Measurements from ENCODE around the gene ZBTB20. TPM values are rescaled to one million over a fixed set of nuclear protein-coding genes. Genes with fewer than 3 reads are reported as not detected.

Gene ZBTB20
- total and polyA plus RNA-seq, 2 donors (not counting 1 experiment from before 2014, with no cell fraction given), result 4.0 to 123 TPM

DNA sequence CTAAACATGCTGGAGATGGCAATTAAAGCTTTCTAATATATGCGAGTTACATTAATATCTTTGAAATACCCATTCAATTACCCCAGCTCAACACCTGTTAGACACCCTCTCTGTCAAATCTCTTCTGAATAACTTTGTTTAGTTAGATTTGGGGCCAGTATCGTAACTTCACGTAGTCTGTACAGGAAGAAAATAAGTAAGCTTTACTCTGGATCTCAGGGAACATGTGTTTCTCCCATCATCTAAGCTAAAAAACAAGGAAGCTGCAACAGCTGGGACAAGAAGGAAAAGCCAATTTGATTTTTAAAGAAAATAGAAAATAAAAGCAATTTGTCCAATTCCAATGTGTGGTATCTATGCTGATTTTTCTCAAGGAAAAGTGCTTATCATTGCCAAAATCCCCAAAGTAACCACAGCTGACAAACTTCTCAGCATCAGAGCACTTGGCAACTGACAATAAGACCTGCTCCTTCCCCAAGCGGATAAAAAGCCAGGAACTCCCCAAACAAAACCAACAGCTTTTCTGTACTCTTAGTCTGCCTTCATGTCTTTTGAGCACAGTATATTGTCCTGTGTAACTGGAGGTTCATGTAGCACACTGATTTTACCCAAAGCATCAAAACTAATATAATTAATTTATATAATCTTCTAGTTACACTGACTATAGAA is 279.1 kb downstream of the ZBTB20 start:
- Histone ChIP-seq H3K9ac (ENCODE audit: low read length) (no peak overlapping the region), H3K4me2 (replicated peaks; ENCODE audit: low read depth, low read length, poor library complexity, severe bottlenecking) (no peak overlapping the region), H3K79me2 (ENCODE audit: control insufficient read depth, insufficient read depth, low read length) (no peaks in the 10 kb centered on the region), H3K36me3 (replicated peaks in 1 of 2; ENCODE audit: control extremely low read depth in 1 of 2, control insufficient read depth in 1 of 2, extremely low read depth in 1 of 2, insufficient read depth in 2 of 2, low read length in 1 of 2) (no peaks in the 10 kb centered on the region), H3K4me1 (ENCODE audit: control insufficient read depth in 2 of 2, insufficient read depth in 2 of 2, low read length in 2 of 2) (peaks cover 0 to 12% of the 10 kb centered on the region in 2 donors), H4K20me1 (ENCODE audit: control insufficient read depth, insufficient read depth, low read length, poor library complexity, severe bottlenecking) (no peaks in the 10 kb centered on the region), H3K27me3 (replicated peaks in 1 of 4; ENCODE audit: control extremely low read depth in 1 of 4, control insufficient read depth in 3 of 4, insufficient read depth in 4 of 4, low read length in 3 of 4) (no peaks in the 10 kb centered on the region), H3K9me3 (ENCODE audit: control extremely low read depth in 1 of 3, control insufficient read depth in 2 of 3, insufficient read depth in 1 of 3, low read length in 2 of 3) (no peaks in the 10 kb centered on the region), H2AFZ (ENCODE audit: insufficient read depth, low read depth, low read length, poor library complexity, severe bottlenecking) (no peak overlapping the region), H3K4me3 (ENCODE audit: control extremely low read depth in 1 of 5, extremely low read depth in 1 of 5, insufficient read depth in 1 of 5, low read depth in 2 of 5, low read length in 4 of 5) (no peak overlapping the region), H3K27ac (ENCODE audit: low read length in 2 of 2) (no peak overlapping the region)
- POLR2A ChIA-PET, result no interaction called here
- intact Hi-C loops (cut with micrococcal nuclease), result no loop called here
- Mint-ChIP-seq H3K27ac (no peak overlapping the region), H3K4me3 (no peak overlapping the region), H3K9me3 (ENCODE audit: insufficient read depth) (no peaks in the 10 kb centered on the region), H3K27me3 (no peaks in the 10 kb centered on the region), H3K4me1 (peaks cover 22% of the 10 kb centered on the region)
- ATAC-seq (ENCODE audit: low read depth) (no peak), DNase-seq (no peak)
- no CpG with 5 or more reads among the region's 4 CpGs for WGBS (ENCODE audit: insufficient coverage)
- TF ChIP-seq, protein P1, sequence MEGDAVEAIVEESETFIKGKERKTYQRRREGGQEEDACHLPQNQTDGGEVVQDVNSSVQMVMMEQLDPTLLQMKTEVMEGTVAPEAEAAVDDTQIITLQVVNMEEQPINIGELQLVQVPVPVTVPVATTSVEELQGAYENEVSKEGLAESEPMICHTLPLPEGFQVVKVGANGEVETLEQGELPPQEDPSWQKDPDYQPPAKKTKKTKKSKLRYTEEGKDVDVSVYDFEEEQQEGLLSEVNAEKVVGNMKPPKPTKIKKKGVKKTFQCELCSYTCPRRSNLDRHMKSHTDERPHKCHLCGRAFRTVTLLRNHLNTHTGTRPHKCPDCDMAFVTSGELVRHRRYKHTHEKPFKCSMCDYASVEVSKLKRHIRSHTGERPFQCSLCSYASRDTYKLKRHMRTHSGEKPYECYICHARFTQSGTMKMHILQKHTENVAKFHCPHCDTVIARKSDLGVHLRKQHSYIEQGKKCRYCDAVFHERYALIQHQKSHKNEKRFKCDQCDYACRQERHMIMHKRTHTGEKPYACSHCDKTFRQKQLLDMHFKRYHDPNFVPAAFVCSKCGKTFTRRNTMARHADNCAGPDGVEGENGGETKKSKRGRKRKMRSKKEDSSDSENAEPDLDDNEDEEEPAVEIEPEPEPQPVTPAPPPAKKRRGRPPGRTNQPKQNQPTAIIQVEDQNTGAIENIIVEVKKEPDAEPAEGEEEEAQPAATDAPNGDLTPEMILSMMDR (IDR thresholded peaks at IDR 0.05), result no peak
- TF ChIP-seq EZH2 (IDR thresholded peaks at IDR 0.05; ENCODE audit: borderline replicate concordance, insufficient read depth, low read depth, low read length, poor library complexity, severe bottlenecking), result no peak
- CTCF ChIA-PET, result no interaction called here

- Histone ChIP-seq H3K4me1 (ENCODE audit: control insufficient read depth in 2 of 2, insufficient read depth in 2 of 2, low read length in 2 of 2) (peaks cover 0 to 12% of the 10 kb centered on the region in 2 donors), H3K4me3 (ENCODE audit: control extremely low read depth in 1 of 5, extremely low read depth in 1 of 5, insufficient read depth in 1 of 5, low read depth in 2 of 5, low read length in 4 of 5) (no peak overlapping the region), H2AFZ (ENCODE audit: insufficient read depth, low read depth, low read length, poor library complexity, severe bottlenecking) (no peak overlapping the region), H3K27me3 (replicated peaks in 1 of 4; ENCODE audit: control extremely low read depth in 1 of 4, control insufficient read depth in 3 of 4, insufficient read depth in 4 of 4, low read length in 3 of 4) (no peaks in the 10 kb centered on the region), H4K20me1 (ENCODE audit: control insufficient read depth, insufficient read depth, low read length, poor library complexity, severe bottlenecking) (no peaks in the 10 kb centered on the region), H3K79me2 (ENCODE audit: control insufficient read depth, insufficient read depth, low read length) (no peaks in the 10 kb centered on the region), H3K27ac (ENCODE audit: low read length in 2 of 2) (no peak overlapping the region), H3K4me2 (replicated peaks; ENCODE audit: low read depth, low read length, poor library complexity, severe bottlenecking) (no peak overlapping the region), H3K9ac (ENCODE audit: low read length) (no peak overlapping the region), H3K9me3 (ENCODE audit: control extremely low read depth in 1 of 3, control insufficient read depth in 2 of 3, insufficient read depth in 1 of 3, low read length in 2 of 3) (no peaks in the 10 kb centered on the region), H3K36me3 (replicated peaks in 1 of 2; ENCODE audit: control extremely low read depth in 1 of 2, control insufficient read depth in 1 of 2, extremely low read depth in 1 of 2, insufficient read depth in 2 of 2, low read length in 1 of 2) (no peaks in the 10 kb centered on the region)
- DNase-seq, result no peak
- intact Hi-C loops (cut with micrococcal nuclease), result no loop called here
- CTCF ChIA-PET, result no interaction called here
- Mint-ChIP-seq H3K27me3 (no peaks in the 10 kb centered on the region), H3K4me1 (peaks cover 21% of the 10 kb centered on the region), H3K9me3 (ENCODE audit: insufficient read depth) (no peaks in the 10 kb centered on the region), H3K27ac (no peak overlapping the region), H3K4me3 (no peak overlapping the region)
- ATAC-seq (ENCODE audit: low read depth), result no peak
- WGBS (ENCODE audit: insufficient coverage), result 97% methylated on average over 5 of the region's 6 CpGs
- POLR2A ChIA-PET, result no interaction called here
- TF ChIP-seq, protein P1 (IDR thresholded peaks at IDR 0.05), result no peak
These were observed 279.7 kb downstream of the ZBTB20 start for GRCh38 chr3:114867359-114867758.

Measured in B cell (primary cell).